ENCODE results near the gene TOR3A.

DNA sequence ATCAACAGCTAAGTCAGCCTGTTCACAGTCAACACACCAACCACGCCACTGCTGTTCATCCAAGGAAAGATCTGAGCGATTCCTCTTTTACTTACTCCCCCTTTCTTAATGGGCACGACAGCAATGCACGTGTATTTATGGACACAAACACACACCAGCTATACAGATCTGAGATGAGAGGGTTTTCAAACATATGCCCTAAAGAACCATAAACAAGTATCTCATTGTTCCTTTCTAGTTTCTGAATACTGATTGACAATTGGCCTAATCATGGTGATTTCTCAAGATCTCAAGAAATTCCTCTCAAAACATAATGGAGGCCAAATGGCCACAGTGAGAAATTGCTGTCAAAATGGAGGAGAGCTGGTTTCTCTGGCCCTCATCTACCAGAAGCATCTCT, 18.0 kb downstream of the TOR3A start:
- TF ChIP-seq CTCF (conservative IDR thresholded peaks at IDR 0.05 in 1 of 2, IDR thresholded peaks at IDR 0.05 in 1 of 2; ENCODE audit: low read depth in 1 of 2, low read length in 2 of 2) (no peak), EZH2 (IDR thresholded peaks at IDR 0.05; ENCODE audit: low read length, missing control alignments) (no peak)
